H9 (cell line): Measurements from ENCODE around the gene PCDHGC3. TPM values are rescaled to one million over a fixed set of nuclear protein-coding genes. Genes with fewer than 3 reads are reported as not detected.

Source experiments
- DNase-seq: peaks from one replicate; pipeline ENCODE4 v3.0.0-alpha.2; 2017
- H2AFZ ChIP-seq: one replicate; pipeline ENCODE4 v1.6.1; 2013; ENCODE audit warnings: mild to moderate bottlenecking, low read length, control low read depth, moderate library complexity
- H2AK5ac ChIP-seq: 2 replicates; pipeline ENCODE4 v1.6.1; 2013; ENCODE audit warnings: low read length, control low read depth, mixed read lengths; ENCODE audit not compliant: insufficient read length
- H2BK120ac ChIP-seq: one replicate; pipeline ENCODE4 v1.6.1; 2013; ENCODE audit warnings: low read depth, mild to moderate bottlenecking, low read length, control low read depth, inconsistent platforms; ENCODE audit not compliant: poor library complexity, severe bottlenecking
- H2BK12ac ChIP-seq: 2 replicates; pipeline ENCODE4 v1.6.1; 2013; ENCODE audit warnings: low read length, control low read depth, mixed read lengths, low read depth; ENCODE audit not compliant: insufficient read length
- H2BK15ac ChIP-seq: 2 replicates; pipeline ENCODE4 v1.6.1; 2013; ENCODE audit warnings: low read depth, low read length, control low read depth
- H2BK20ac ChIP-seq: one replicate; pipeline ENCODE4 v1.6.1; 2013; ENCODE audit warnings: low read depth, mild to moderate bottlenecking, low read length, control low read depth, inconsistent platforms; ENCODE audit not compliant: poor library complexity, severe bottlenecking
- H2BK5ac ChIP-seq: 2 replicates; pipeline ENCODE4 v1.6.1; 2013; ENCODE audit warnings: low read length, control low read depth, mixed read lengths; ENCODE audit not compliant: insufficient read length
- H3K14ac ChIP-seq: 2 replicates; pipeline ENCODE4 v1.6.1; 2013; ENCODE audit warnings: low read length, control low read depth; ENCODE audit not compliant: insufficient read depth
- H3K18ac ChIP-seq: 2 replicates; pipeline ENCODE4 v1.6.1; 2013; ENCODE audit warnings: low read depth, mild to moderate bottlenecking, mixed read lengths, low read length, control low read depth; ENCODE audit not compliant: insufficient read length
- H3K23ac ChIP-seq: 2 replicates; pipeline ENCODE4 v1.6.1; 2013; ENCODE audit warnings: low read length, control low read depth, mixed read lengths, low read depth; ENCODE audit not compliant: insufficient read length
- H3K23me2 ChIP-seq: 2 replicates; pipeline ENCODE4 v1.6.1; 2013; ENCODE audit warnings: low read depth, mild to moderate bottlenecking, mixed read lengths, low read length, control low read depth; ENCODE audit not compliant: insufficient read length, poor library complexity, severe bottlenecking
- H3K27ac ChIP-seq: 2 replicates; pipeline ENCODE4 v1.5.1; 2013; ENCODE audit warnings: low read length, control low read depth, mixed read lengths, low read depth; ENCODE audit not compliant: insufficient read length
- H3K27me3 ChIP-seq: 2 replicates; pipeline ENCODE4 v1.6.1; 2013; ENCODE audit warnings: low read length, control low read depth, inconsistent platforms; ENCODE audit not compliant: insufficient read depth
- H3K4ac ChIP-seq: 2 replicates; pipeline ENCODE4 v1.6.1; 2013; ENCODE audit warnings: low read depth, mild to moderate bottlenecking, control low read depth, inconsistent platforms, low read length, moderate library complexity
- H3K4me1 ChIP-seq: 2 replicates; pipeline ENCODE4 v1.6.1; 2013; ENCODE audit warnings: low read length, control low read depth, inconsistent platforms; ENCODE audit not compliant: insufficient read depth
- H3K4me2 ChIP-seq: 2 replicates; pipeline ENCODE4 v1.6.1; 2013; ENCODE audit warnings: low read length, control low read depth, mixed read lengths; ENCODE audit not compliant: insufficient read length, insufficient read depth
- H3K56ac ChIP-seq: 2 replicates; pipeline ENCODE4 v1.6.1; 2013; ENCODE audit warnings: low read depth, mild to moderate bottlenecking, mixed read lengths, low read length, control low read depth; ENCODE audit not compliant: insufficient read length
- H3K79me1 ChIP-seq: 2 replicates; pipeline ENCODE4 v1.6.1; 2013; ENCODE audit warnings: low read depth, mild to moderate bottlenecking, moderate library complexity, low read length, control low read depth, inconsistent platforms; ENCODE audit not compliant: insufficient read depth, poor library complexity, severe bottlenecking
- H3K79me2 ChIP-seq: 2 replicates; pipeline ENCODE4 v1.6.1; 2013; ENCODE audit warnings: low read length, control low read depth, inconsistent platforms; ENCODE audit not compliant: insufficient read depth
- H3K9ac ChIP-seq: 2 replicates; pipeline ENCODE4 v1.6.1; 2013; ENCODE audit warnings: low read length, control low read depth, mixed read lengths; ENCODE audit not compliant: insufficient read length; ENCODE audit errors: extremely low read depth
- H3K9me3 ChIP-seq: one replicate; pipeline ENCODE4 v1.6.1; 2013; ENCODE audit warnings: low read depth, low read length, inconsistent platforms; ENCODE audit not compliant: control insufficient read depth
- H3T11ph ChIP-seq: one replicate; pipeline ENCODE4 v1.6.1; 2013; ENCODE audit warnings: mild to moderate bottlenecking, low read length, control low read depth, inconsistent platforms
- H4K20me1 ChIP-seq: one replicate; pipeline ENCODE4 v1.6.1; 2013; ENCODE audit not compliant: control insufficient read depth, insufficient read length, insufficient read depth
- H4K5ac ChIP-seq: 2 replicates; pipeline ENCODE4 v1.6.1; 2013; ENCODE audit warnings: low read depth, mild to moderate bottlenecking, mixed read lengths, low read length, control low read depth; ENCODE audit not compliant: insufficient read length
- H4K8ac ChIP-seq: replicated peaks from 2 replicates; pipeline ENCODE4 v1.6.1; 2013; ENCODE audit warnings: low read length, control low read depth, mixed read lengths, low read depth; ENCODE audit not compliant: insufficient read length
- H4K91ac ChIP-seq: 2 replicates; pipeline ENCODE4 v1.6.1; 2013; ENCODE audit warnings: low read depth, mild to moderate bottlenecking, moderate library complexity, mixed read lengths, low read length, control low read depth; ENCODE audit not compliant: insufficient read length
- H3K27ac Mint-ChIP-seq, 3 experiments: 2 replicates in 2 of 3; 3 replicates in 1 of 3; pipeline ENCODE4 v1.8.0; 2020 to 2021; ENCODE audit warnings: mixed read lengths in 3 of 3, mild to moderate bottlenecking in 1 of 3, moderate library complexity in 1 of 3
- H3K27me3 Mint-ChIP-seq: 2 replicates; pipeline ENCODE4 v1.8.0; 2021; ENCODE audit warnings: low read depth, mild to moderate bottlenecking, moderate library complexity, mixed read lengths
- H3K36me3 Mint-ChIP-seq, 3 experiments: 2 replicates in 2 of 3; 3 replicates in 1 of 3; pipeline ENCODE4 v1.8.0; 2020 to 2021; ENCODE audit warnings: low read depth in 3 of 3, mixed read lengths in 3 of 3; ENCODE audit not compliant: insufficient read depth in 1 of 3
- H3K4me1 Mint-ChIP-seq, 2 experiments: 2 replicates each; pipeline ENCODE4 v1.8.0; 2020; ENCODE audit warnings: mixed read lengths in 2 of 2
- H3K4me3 Mint-ChIP-seq, 2 experiments: 2 replicates in 1 of 2; 3 replicates in 1 of 2; pipeline ENCODE4 v1.8.0; 2020 to 2021; ENCODE audit warnings: mild to moderate bottlenecking in 2 of 2, mixed read lengths in 2 of 2, moderate library complexity in 1 of 2
- H3K9me3 Mint-ChIP-seq, 2 experiments: 2 replicates in 1 of 2; 3 replicates in 1 of 2; pipeline ENCODE4 v1.8.0; 2020; ENCODE audit warnings: mild to moderate bottlenecking in 2 of 2, mixed read lengths in 2 of 2, moderate library complexity in 1 of 2
- WGBS: extraction: QIAGEN DNeasy Blood & Tissue Kit; methylation state at CpG from one replicate; pipeline ENCODE4 v1.1.7; 2013; ENCODE audit warnings: missing lambda C conversion rate, low lambda C conversion rate, mixed read lengths; ENCODE audit not compliant: insufficient read length; ENCODE audit errors: extremely low coverage; 5-methylcytosine and 5-hydroxymethylcytosine counted together
- total RNA-seq: library from RNA; stranded (reverse); gene quantifications from 2 replicates; pipeline ENCODE4 v1.2.1, GENCODE V29; 2021
- TF ChIP-seq, protein P1 (sequence below): fragments of 200-600 bp; sonication (generic); conservative IDR thresholded peaks from 3 replicates; pipeline ENCODE4 v1.8.0; 2021; ENCODE audit warnings: antibody characterized with exemption, mild to moderate bottlenecking

Gene PCDHGC3
- total RNA-seq, 1 experiment from 2014 or later, result 19.8 TPM

DNA sequence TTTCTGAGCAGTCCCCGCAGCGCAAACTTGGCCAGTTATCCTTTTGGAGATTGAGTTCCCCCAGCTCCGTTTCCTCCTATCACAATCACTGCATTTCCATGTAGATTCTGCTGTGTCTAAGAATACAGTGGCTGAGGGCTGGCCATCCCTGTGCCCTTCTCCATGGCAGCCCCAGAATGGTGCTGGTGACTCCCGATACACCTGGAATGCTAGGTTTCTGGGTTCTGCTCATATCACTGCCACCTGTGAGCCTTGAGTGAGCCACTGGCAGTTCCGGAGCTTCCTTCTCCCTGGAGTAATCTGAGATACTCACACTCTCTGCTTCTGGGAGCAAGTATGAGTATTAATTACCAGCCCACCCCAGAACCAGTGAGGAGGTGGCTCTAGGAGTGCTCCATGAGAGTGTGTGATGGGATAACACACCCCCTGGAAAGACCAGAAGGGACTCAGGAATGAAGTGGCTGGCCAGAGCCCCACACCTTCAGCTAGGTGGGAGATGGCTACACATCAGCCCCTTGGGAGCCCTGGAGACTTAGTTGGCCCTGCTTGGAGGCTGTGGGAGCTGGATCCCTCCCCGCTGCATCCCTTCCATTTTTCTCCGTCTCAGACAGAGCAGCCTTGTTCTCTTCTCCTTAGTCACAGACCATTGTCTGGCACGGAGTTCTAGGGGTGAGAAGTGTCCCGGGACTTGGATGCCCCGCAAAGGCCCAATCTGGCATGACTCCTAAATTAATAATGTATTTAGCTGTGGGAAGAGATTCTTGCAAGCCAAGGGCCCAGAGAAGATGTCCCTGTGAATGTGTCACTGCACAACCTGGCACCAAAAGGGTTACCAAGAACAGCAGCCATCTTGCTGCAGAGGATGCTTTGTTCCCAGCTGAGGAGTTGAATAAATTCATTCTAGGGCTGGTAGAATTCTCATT is 18.0 kb downstream of the PCDHGC3 start:
- Mint-ChIP-seq H3K27ac (peak overlapping the region in 2 of 3 experiments; percentile 82; a peak in 2 of 7 replicates), H3K36me3 (peaks cover 16 to 18% (median 18%) of the 10 kb centered on the region in 3 experiments; a peak in 6 of 7 replicates), H3K4me1 (peaks cover 33 to 34% of the 10 kb centered on the region in 2 experiments), H3K9me3 (no peaks in the 10 kb centered on the region), H3K4me3 (no peak overlapping the region), H3K27me3 (peaks cover 2% of the 10 kb centered on the region; the same call in 1 of the 2 replicates)
- Histone ChIP-seq H3K56ac (no peak overlapping the region), H3K27ac (no peak overlapping the region), H3K9me3 (no peaks in the 10 kb centered on the region), H3K4me1 (peaks cover 14% of the 10 kb centered on the region), H4K8ac (no peak overlapping the region), H2BK15ac (no peak overlapping the region), H3K18ac (no peak overlapping the region), H4K20me1 (no peaks in the 10 kb centered on the region), H4K91ac (no peak overlapping the region), H3K14ac (no peak overlapping the region), H2BK5ac (no peak overlapping the region), H2AK5ac (no peak overlapping the region), H3K79me1 (no peaks in the 10 kb centered on the region), H3K23me2 (peaks cover 14% of the 10 kb centered on the region), H3T11ph (no peak overlapping the region), H2BK120ac (no peak overlapping the region), H3K27me3 (peaks cover 4% of the 10 kb centered on the region; the same call in 1 of the 2 replicates), H3K4me2 (no peak overlapping the region), H3K4ac (no peak overlapping the region), H2BK12ac (no peak overlapping the region), H3K23ac (no peak overlapping the region), H2BK20ac (no peak overlapping the region), H3K79me2 (no peaks in the 10 kb centered on the region), H4K5ac (no peak overlapping the region), H2AFZ (no peak overlapping the region), H3K9ac (no peak overlapping the region)
- DNase-seq, result no peak
- no CpG with 5 or more reads among the region's 10 CpGs for WGBS
- TF ChIP-seq, protein P1, sequence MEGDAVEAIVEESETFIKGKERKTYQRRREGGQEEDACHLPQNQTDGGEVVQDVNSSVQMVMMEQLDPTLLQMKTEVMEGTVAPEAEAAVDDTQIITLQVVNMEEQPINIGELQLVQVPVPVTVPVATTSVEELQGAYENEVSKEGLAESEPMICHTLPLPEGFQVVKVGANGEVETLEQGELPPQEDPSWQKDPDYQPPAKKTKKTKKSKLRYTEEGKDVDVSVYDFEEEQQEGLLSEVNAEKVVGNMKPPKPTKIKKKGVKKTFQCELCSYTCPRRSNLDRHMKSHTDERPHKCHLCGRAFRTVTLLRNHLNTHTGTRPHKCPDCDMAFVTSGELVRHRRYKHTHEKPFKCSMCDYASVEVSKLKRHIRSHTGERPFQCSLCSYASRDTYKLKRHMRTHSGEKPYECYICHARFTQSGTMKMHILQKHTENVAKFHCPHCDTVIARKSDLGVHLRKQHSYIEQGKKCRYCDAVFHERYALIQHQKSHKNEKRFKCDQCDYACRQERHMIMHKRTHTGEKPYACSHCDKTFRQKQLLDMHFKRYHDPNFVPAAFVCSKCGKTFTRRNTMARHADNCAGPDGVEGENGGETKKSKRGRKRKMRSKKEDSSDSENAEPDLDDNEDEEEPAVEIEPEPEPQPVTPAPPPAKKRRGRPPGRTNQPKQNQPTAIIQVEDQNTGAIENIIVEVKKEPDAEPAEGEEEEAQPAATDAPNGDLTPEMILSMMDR, result no peak
